GM12878 (cell line): ENCODE results near the gene ALDH3A2. TPM values are rescaled to one million over a fixed set of nuclear protein-coding genes. Genes with fewer than 3 reads are reported as not detected.
A peak's percentile ranks its signal among the peaks of the same experiment; 100 is the strongest.

ENCODE experiments used
- CREM ChIP-seq: IDR thresholded peaks from 2 replicates; pipeline ENCODE4 v1.6.1; 2014; ENCODE audit warnings: antibody characterized with exemption, low read depth
- SREBF2 ChIP-seq: IDR thresholded peaks from 2 replicates; pipeline ENCODE4 v1.6.1; 2012; ENCODE audit warnings: mild to moderate bottlenecking, low read length
- TCF3 ChIP-seq: IDR thresholded peaks from 2 replicates; pipeline ENCODE4 v1.6.1; 2012; ENCODE audit warnings: low read depth, mild to moderate bottlenecking, low read length, borderline replicate concordance; ENCODE audit not compliant: insufficient read depth
- polyA plus RNA-seq, 11 experiments: library from polyadenylated mRNA; depleted of rRNA in 4 of 11; unstranded in 6 of 11; stranded (reverse) in 5 of 11; fragments of >200 nt; fragmentation: Nextera tagmentation in 4 of 11; fragmentation: Illumina TruSeq in 1 of 11; extraction: Ambion mirVana in 4 of 11; extraction: Trizol in 1 of 11; gene quantifications; 1 replicate in 1 of 11; 2 replicates in 10 of 11; pipeline versions ENCODE4 v1.2.1 to v1.2.3, GENCODE V29; 2011 to 2016; ENCODE audit warnings: inconsistent platforms in 2 of 11, missing spikeins in 2 of 11, low read depth in 1 of 11
- total RNA-seq, 4 experiments: library from RNA; depleted of rRNA in 3 of 4; stranded (reverse); fragments of >200 nt in 3 of 4; fragmentation: Illumina TruSeq in 1 of 4; extraction: Trizol in 1 of 4; gene quantifications; 2 replicates each; pipeline versions ENCODE4 v1.2.1 to v1.2.3, GENCODE V29; 2013 to 2021
- TF ChIP-seq, protein P1 (sequence below): fragments of 450-650 bp; IDR thresholded peaks from 2 replicates; pipeline ENCODE4 v1.6.1; 2017; ENCODE audit warnings: mild to moderate bottlenecking, moderate library complexity
- TF ChIP-seq, protein P2 (sequence below): IDR thresholded peaks from 2 replicates; pipeline ENCODE4 v1.6.1; 2012; ENCODE audit warnings: improper control_type of control experiment, low read depth, low read length; ENCODE audit not compliant: insufficient replicate concordance

The ALDH3A2 gene
- total and polyA plus RNA-seq, 10 of the 15 experiments (the other 5 are each of a cell fraction or from before 2014, with no cell fraction given), result 5.0 to 37.0 (median 26.1) TPM

DNA sequence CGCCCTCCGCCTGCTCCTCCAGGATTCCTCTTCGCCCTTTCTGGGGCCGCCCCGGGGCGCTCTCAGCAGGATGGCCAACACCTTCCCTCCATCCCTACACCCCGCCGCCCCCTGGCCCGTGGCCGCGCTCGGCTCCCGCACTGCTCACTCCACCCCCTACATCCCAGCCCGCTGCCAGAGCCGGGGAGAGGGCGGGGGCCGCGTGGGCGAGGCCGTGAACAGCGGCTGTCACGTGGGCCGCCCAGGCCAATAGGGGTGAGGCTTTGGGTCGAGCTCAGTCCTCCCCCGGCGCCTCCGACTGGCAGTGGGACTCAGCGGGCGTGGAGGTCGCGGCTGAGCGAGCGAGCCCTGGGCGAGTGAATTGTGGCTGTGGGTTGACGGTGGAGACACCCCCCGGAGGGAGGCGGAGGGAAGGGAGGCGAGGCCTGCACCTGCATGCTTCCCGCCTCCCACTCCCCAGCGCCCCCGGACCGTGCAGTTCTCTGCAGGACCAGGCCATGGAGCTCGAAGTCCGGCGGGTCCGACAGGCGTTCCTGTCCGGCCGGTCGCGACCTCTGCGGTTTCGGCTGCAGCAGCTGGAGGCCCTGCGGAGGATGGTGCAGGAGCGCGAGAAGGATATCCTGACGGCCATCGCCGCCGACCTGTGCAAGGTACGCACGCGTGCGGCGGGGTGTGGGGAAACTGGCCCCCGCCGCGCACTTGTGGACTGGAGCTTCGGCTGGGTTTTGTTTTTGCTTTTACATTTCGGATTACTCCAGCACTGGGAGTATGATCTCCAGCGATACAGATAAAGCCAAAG is at the start of gene ALDH3A2 (continued):
- TF ChIP-seq, protein P1, sequence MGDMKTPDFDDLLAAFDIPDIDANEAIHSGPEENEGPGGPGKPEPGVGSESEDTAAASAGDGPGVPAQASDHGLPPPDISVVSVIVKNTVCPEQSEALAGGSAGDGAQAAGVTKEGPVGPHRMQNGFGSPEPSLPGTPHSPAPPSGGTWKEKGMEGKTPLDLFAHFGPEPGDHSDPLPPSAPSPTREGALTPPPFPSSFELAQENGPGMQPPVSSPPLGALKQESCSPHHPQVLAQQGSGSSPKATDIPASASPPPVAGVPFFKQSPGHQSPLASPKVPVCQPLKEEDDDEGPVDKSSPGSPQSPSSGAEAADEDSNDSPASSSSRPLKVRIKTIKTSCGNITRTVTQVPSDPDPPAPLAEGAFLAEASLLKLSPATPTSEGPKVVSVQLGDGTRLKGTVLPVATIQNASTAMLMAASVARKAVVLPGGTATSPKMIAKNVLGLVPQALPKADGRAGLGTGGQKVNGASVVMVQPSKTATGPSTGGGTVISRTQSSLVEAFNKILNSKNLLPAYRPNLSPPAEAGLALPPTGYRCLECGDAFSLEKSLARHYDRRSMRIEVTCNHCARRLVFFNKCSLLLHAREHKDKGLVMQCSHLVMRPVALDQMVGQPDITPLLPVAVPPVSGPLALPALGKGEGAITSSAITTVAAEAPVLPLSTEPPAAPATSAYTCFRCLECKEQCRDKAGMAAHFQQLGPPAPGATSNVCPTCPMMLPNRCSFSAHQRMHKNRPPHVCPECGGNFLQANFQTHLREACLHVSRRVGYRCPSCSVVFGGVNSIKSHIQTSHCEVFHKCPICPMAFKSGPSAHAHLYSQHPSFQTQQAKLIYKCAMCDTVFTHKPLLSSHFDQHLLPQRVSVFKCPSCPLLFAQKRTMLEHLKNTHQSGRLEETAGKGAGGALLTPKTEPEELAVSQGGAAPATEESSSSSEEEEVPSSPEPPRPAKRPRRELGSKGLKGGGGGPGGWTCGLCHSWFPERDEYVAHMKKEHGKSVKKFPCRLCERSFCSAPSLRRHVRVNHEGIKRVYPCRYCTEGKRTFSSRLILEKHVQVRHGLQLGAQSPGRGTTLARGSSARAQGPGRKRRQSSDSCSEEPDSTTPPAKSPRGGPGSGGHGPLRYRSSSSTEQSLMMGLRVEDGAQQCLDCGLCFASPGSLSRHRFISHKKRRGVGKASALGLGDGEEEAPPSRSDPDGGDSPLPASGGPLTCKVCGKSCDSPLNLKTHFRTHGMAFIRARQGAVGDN, result peak; percentile 20; the same call in 1 of the 2 replicates
- TF ChIP-seq, protein P2, sequence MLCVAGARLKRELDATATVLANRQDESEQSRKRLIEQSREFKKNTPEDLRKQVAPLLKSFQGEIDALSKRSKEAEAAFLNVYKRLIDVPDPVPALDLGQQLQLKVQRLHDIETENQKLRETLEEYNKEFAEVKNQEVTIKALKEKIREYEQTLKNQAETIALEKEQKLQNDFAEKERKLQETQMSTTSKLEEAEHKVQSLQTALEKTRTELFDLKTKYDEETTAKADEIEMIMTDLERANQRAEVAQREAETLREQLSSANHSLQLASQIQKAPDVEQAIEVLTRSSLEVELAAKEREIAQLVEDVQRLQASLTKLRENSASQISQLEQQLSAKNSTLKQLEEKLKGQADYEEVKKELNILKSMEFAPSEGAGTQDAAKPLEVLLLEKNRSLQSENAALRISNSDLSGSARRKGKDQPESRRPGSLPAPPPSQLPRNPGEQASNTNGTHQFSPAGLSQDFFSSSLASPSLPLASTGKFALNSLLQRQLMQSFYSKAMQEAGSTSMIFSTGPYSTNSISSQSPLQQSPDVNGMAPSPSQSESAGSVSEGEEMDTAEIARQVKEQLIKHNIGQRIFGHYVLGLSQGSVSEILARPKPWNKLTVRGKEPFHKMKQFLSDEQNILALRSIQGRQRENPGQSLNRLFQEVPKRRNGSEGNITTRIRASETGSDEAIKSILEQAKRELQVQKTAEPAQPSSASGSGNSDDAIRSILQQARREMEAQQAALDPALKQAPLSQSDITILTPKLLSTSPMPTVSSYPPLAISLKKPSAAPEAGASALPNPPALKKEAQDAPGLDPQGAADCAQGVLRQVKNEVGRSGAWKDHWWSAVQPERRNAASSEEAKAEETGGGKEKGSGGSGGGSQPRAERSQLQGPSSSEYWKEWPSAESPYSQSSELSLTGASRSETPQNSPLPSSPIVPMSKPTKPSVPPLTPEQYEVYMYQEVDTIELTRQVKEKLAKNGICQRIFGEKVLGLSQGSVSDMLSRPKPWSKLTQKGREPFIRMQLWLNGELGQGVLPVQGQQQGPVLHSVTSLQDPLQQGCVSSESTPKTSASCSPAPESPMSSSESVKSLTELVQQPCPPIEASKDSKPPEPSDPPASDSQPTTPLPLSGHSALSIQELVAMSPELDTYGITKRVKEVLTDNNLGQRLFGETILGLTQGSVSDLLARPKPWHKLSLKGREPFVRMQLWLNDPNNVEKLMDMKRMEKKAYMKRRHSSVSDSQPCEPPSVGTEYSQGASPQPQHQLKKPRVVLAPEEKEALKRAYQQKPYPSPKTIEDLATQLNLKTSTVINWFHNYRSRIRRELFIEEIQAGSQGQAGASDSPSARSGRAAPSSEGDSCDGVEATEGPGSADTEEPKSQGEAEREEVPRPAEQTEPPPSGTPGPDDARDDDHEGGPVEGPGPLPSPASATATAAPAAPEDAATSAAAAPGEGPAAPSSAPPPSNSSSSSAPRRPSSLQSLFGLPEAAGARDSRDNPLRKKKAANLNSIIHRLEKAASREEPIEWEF, result no peak
- 0 out of 2 replicates have a peak, but pooled peaks have one; percentile 9 for TF ChIP-seq CREM
- TF ChIP-seq SREBF2, result no peak
- TF ChIP-seq TCF3, result peak; percentile 36; the same call in 1 of the 2 replicates
